GM12878 (cell line): ENCODE results near the gene RAD51B.

Experiments
- ASH2L ChIP-seq: fragments of 300-600, 200-600 bp; sonication (generic); IDR thresholded peaks from 2 replicates; pipeline ENCODE4 v1.6.1; 2017; ENCODE audit warnings: low read depth, mild to moderate bottlenecking, borderline replicate concordance
- BCL11A ChIP-seq: IDR thresholded peaks from 2 replicates; pipeline ENCODE4 v1.6.1; 2011; ENCODE audit warnings: low read depth, low read length
- CBX5 ChIP-seq: sonication (generic); IDR thresholded peaks from 2 replicates; pipeline ENCODE4 v1.6.1; 2016; ENCODE audit warnings: low read depth, moderate library complexity, mild to moderate bottlenecking, inconsistent platforms
- CREB1 ChIP-seq: IDR thresholded peaks from 2 replicates; pipeline ENCODE4 v1.6.1; 2012; ENCODE audit warnings: low read depth, mild to moderate bottlenecking, inconsistent platforms
- CTCF ChIP-seq, 3 experiments: IDR thresholded peaks in 2 of 3; conservative IDR thresholded peaks in 1 of 3; 2 replicates each; pipeline ENCODE4 v1.5.1; 2011; ENCODE audit warnings: low read depth in 3 of 3, low read length in 3 of 3, mild to moderate bottlenecking in 3 of 3, control low read depth in 2 of 3, moderate library complexity in 2 of 3, inconsistent platforms in 1 of 3, mixed read lengths in 1 of 3; ENCODE audit not compliant: control insufficient read depth in 2 of 3, insufficient read depth in 1 of 3; ENCODE audit errors: extremely low read depth in 1 of 3
- CUX1 ChIP-seq: IDR thresholded peaks from 2 replicates; pipeline ENCODE4 v1.6.1; 2012; ENCODE audit warnings: improper control_type of control experiment, low read depth, low read length; ENCODE audit not compliant: insufficient replicate concordance
- ELK1 ChIP-seq: IDR thresholded peaks from 2 replicates; pipeline ENCODE4 v1.6.1; 2012; ENCODE audit warnings: low read depth, low read length, improper control_type of control experiment
- JUND ChIP-seq: IDR thresholded peaks from 2 replicates; pipeline ENCODE4 v1.6.1; 2012; ENCODE audit warnings: low read depth, mild to moderate bottlenecking, low read length, improper control_type of control experiment, moderate library complexity
- LARP7 ChIP-seq: fragments of 450-650 bp; IDR thresholded peaks from 2 replicates; pipeline ENCODE4 v1.6.1; 2017; ENCODE audit warnings: mild to moderate bottlenecking
- MAX ChIP-seq: IDR thresholded peaks from 2 replicates; pipeline ENCODE4 v1.6.1; 2012; ENCODE audit warnings: low read depth, low read length, improper control_type of control experiment
- POLR2A ChIP-seq: IDR thresholded peaks from 2 replicates; pipeline ENCODE4 v1.6.1; 2011; ENCODE audit warnings: low read depth, mild to moderate bottlenecking, low read length
- STAT3 ChIP-seq: IDR thresholded peaks from 2 replicates; pipeline ENCODE4 v1.6.1; 2011; ENCODE audit warnings: low read depth, low read length, improper control_type of control experiment
- ZNF217 ChIP-seq: fragments of 450-650 bp; IDR thresholded peaks from 2 replicates; pipeline ENCODE4 v1.6.1; 2017; ENCODE audit warnings: antibody characterized with exemption, mild to moderate bottlenecking

GRCh38 chr14:68399971-68400370 is 580.4 kb downstream of the RAD51B start:
- TF ChIP-seq LARP7 (no peak), POLR2A (no peak), STAT3 (no peak), CBX5 (no peak), CUX1 (no peak), ZNF217 (no peak), BCL11A (no peak), JUND (no peak), ASH2L (no peak), CTCF (IDR thresholded peaks at IDR 0.05 in 2 of 3, conservative IDR thresholded peaks at IDR 0.05 in 1 of 3; ENCODE audit: control insufficient read depth in 2 of 3, extremely low read depth in 1 of 3, insufficient read depth in 1 of 3, low read depth in 3 of 3, low read length in 3 of 3) (no peak), ELK1 (no peak), MAX (no peak), CREB1 (no peak)
